Measurements from ENCODE around the gene SLC9A9.

The SLC9A9 gene

DNA sequence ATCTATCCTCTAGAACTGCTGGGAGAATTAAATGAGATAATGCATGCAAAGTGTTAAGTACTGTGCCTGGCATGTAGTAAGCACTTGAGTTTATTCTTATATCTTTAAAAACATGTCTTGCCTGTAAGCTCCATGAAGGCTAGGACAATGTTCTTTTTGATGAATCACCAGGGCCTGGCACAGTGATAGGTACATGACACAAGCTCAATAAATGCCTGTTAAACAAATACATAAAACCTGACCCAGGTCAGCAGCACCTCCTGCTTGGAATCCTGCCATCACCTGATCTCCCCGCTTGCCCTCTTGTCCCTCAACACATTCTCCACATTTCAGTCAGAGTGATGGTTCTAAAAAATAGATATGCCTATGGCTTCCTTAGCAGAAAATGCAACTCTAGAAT is 541.9 kb downstream of the SLC9A9 start:
- no peaks in the 10 kb centered on the region for H3F3A ChIP-seq (ENCODE audit: insufficient read depth, low read length)
- no peaks in the 10 kb centered on the region for H3K27me3 ChIP-seq (replicated peaks; ENCODE audit: insufficient read depth, low read length)
- no peaks in the 10 kb centered on the region for H4K20me1 ChIP-seq (ENCODE audit: insufficient read depth, low read length)
- no peak overlapping the region for H2AFZ ChIP-seq (ENCODE audit: low read length)
- H3K36me3 ChIP-seq (replicated peaks; ENCODE audit: insufficient read depth, low read length): no peaks in the 10 kb centered on the region
- TF ChIP-seq EZH2phosphoT487 (IDR thresholded peaks at IDR 0.05; ENCODE audit: low read length) (no peak), EZH2 (optimal IDR thresholded peaks at IDR 0.05; ENCODE audit: low read depth, low read length) (no peak), CTCF (IDR thresholded peaks at IDR 0.05; ENCODE audit: low read length) (no peak)
- no peak overlapping the region for H3K4me2 ChIP-seq (ENCODE audit: low read depth, low read length)
- no peak for DNase-seq
- no peaks in the 10 kb centered on the region for H3K4me1 ChIP-seq (ENCODE audit: low read length)
- no peaks in the 10 kb centered on the region for H3K9me3 ChIP-seq (replicated peaks; ENCODE audit: insufficient read depth, low read length)
- H3K4me3 ChIP-seq (ENCODE audit: low read length): no peak overlapping the region
- no peaks in the 10 kb centered on the region for H3K79me2 ChIP-seq (ENCODE audit: low read length)
- H3K9me2 ChIP-seq (replicated peaks; ENCODE audit: insufficient read depth, low read length): no peaks in the 10 kb centered on the region
- no peak overlapping the region for H3K9ac ChIP-seq (ENCODE audit: low read length)
- no peak overlapping the region for H3K27ac ChIP-seq (ENCODE audit: low read length)

DNA sequence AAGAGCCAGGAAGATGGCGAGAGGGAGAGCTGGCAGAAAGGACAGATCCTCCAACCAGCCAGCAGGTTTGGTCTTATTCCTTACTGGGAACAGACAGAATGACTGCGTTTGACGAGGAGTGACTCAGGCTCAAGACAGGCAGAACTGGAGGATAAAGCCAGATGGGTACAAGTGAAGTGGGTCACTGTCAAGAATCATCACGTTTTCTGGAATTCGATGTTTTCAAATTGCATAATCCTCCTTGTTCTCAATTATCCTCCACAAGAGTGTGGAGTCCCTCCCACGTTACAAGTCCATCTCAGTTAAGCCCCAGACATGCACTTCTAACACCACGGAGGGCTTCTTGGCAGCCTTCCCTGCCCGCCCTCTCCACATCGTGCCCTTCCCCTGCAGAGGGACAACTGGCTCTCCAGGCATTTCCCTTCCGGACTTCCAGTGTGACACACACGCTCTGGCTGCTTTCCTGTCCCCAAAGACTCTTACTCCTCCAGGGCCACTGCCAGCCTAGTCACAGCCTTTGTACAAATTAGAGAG is 545.6 kb downstream of the SLC9A9 start:
- Histone ChIP-seq H3K4me3 (ENCODE audit: low read length) (no peak overlapping the region), H3K4me2 (ENCODE audit: low read depth, low read length) (no peak overlapping the region), H3F3A (ENCODE audit: insufficient read depth, low read length) (no peaks in the 10 kb centered on the region), H3K27me3 (replicated peaks; ENCODE audit: insufficient read depth, low read length) (no peaks in the 10 kb centered on the region), H4K20me1 (ENCODE audit: insufficient read depth, low read length) (no peaks in the 10 kb centered on the region), H2AFZ (ENCODE audit: low read length) (no peak overlapping the region), H3K9me3 (replicated peaks; ENCODE audit: insufficient read depth, low read length) (no peaks in the 10 kb centered on the region), H3K4me1 (ENCODE audit: low read length) (peaks cover 15% of the 10 kb centered on the region), H3K36me3 (replicated peaks; ENCODE audit: insufficient read depth, low read length) (no peaks in the 10 kb centered on the region), H3K27ac (ENCODE audit: low read length) (no peak overlapping the region), H3K79me2 (ENCODE audit: low read length) (no peaks in the 10 kb centered on the region), H3K9me2 (replicated peaks; ENCODE audit: insufficient read depth, low read length) (no peaks in the 10 kb centered on the region), H3K9ac (ENCODE audit: low read length) (no peak overlapping the region)
- no peak for DNase-seq
- TF ChIP-seq CTCF (IDR thresholded peaks at IDR 0.05; ENCODE audit: low read length): no peak
- no peak for TF ChIP-seq EZH2 (optimal IDR thresholded peaks at IDR 0.05; ENCODE audit: low read depth, low read length)
- no peak for TF ChIP-seq EZH2phosphoT487 (IDR thresholded peaks at IDR 0.05; ENCODE audit: low read length)

DNA sequence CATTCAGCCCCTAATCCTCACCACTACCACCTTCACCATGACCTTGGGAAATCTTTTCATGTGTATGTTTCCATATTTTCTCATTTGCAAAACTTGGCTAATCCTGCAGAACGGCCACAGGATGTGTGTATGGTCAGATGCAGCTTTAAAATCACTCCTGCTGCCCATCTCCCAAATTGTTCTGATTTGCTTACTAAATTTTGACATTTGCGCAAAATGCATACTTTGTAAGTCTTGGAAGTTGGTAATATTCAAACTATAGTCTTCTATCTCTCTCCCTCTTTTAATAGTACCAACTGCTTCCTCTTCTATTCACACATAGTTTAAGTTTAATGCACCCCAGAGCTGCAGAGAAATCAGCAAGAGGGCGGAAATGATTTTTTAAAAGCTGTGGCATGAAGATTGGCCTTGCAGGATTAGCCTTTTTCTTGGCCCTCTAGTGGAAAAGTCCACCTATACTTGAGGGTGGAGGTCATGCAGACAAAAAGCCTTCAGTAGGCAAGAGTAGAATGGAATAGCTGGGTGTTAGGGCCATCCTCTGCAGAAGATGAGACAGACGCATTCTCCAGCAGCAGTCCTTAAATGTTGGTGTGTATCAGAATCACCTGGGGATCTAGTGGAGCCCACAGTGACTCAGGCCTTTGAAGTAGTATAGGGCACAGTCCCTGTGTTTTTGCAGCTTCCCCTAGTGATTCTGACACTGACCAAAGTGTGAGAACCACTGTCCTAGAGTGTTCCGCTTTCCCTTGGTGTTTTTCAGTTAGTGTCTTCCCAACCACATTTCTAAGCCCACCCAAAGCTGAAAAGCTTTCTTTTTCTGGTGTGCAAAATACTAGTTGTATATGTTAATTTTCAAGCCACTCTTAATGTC is 547.0 kb downstream of the SLC9A9 start:
- H3K4me3 ChIP-seq (ENCODE audit: low read length): no peak overlapping the region
- no peak overlapping the region for H3K4me2 ChIP-seq (ENCODE audit: low read depth, low read length)
- TF ChIP-seq EZH2phosphoT487 (IDR thresholded peaks at IDR 0.05; ENCODE audit: low read length): no peak
- no peak for TF ChIP-seq CTCF (IDR thresholded peaks at IDR 0.05; ENCODE audit: low read length)
- no peak for TF ChIP-seq EZH2 (optimal IDR thresholded peaks at IDR 0.05; ENCODE audit: low read depth, low read length)
- no peaks in the 10 kb centered on the region for H3K9me3 ChIP-seq (replicated peaks; ENCODE audit: insufficient read depth, low read length)
- no peaks in the 10 kb centered on the region for H3K79me2 ChIP-seq (ENCODE audit: low read length)
- H3K4me1 ChIP-seq (ENCODE audit: low read length): peaks cover 15% of the 10 kb centered on the region
- H3K9me2 ChIP-seq (replicated peaks; ENCODE audit: insufficient read depth, low read length): no peaks in the 10 kb centered on the region
- no peaks in the 10 kb centered on the region for H3K36me3 ChIP-seq (replicated peaks; ENCODE audit: insufficient read depth, low read length)
- no peaks in the 10 kb centered on the region for H3K27me3 ChIP-seq (replicated peaks; ENCODE audit: insufficient read depth, low read length)
- no peaks in the 10 kb centered on the region for H4K20me1 ChIP-seq (ENCODE audit: insufficient read depth, low read length)
- H3K27ac ChIP-seq (ENCODE audit: low read length): no peak overlapping the region
- no peak for DNase-seq
- no peaks in the 10 kb centered on the region for H3F3A ChIP-seq (ENCODE audit: insufficient read depth, low read length)
- H2AFZ ChIP-seq (ENCODE audit: low read length): no peak overlapping the region
- H3K9ac ChIP-seq (ENCODE audit: low read length): no peak overlapping the region
